Neural cell (in vitro differentiated cells): ENCODE data around the gene RNF25.

Experiments
- CTCF ChIP-seq: fragments of 450-650 bp; IDR thresholded peaks from 2 replicates; pipeline ENCODE4 v1.5.1; 2014; ENCODE audit warnings: antibody characterized with exemption, mild to moderate bottlenecking, moderate library complexity; ENCODE audit not compliant: poor library complexity, severe bottlenecking
- EP300 ChIP-seq: fragments of 450-650 bp; conservative IDR thresholded peaks from 2 replicates; pipeline ENCODE4 v1.6.1; 2014; ENCODE audit warnings: antibody characterized with exemption, mild to moderate bottlenecking, moderate library complexity; ENCODE audit not compliant: poor library complexity, severe bottlenecking
- EZH2 ChIP-seq: fragments of 200-600, 300-800 bp; shearing (Covaris generic), sonication (generic); IDR thresholded peaks from 2 replicates; pipeline ENCODE4 v1.6.1; 2014; ENCODE audit warnings: antibody characterized with exemption, low read length, borderline replicate concordance, mild to moderate bottlenecking; ENCODE audit not compliant: insufficient read depth, poor library complexity, severe bottlenecking
- MXI1 ChIP-seq: fragments of 450-650 bp; conservative IDR thresholded peaks from 2 replicates; pipeline ENCODE4 v1.6.1; 2014; ENCODE audit warnings: antibody characterized with exemption, mild to moderate bottlenecking; ENCODE audit not compliant: poor library complexity, severe bottlenecking
- POLR2AphosphoS5 ChIP-seq: IDR thresholded peaks from 2 replicates; pipeline ENCODE4 v1.6.1; 2012
- REST ChIP-seq: IDR thresholded peaks from 2 replicates; pipeline ENCODE4 v1.6.1; 2012; ENCODE audit warnings: borderline replicate concordance
- TAF1 ChIP-seq: IDR thresholded peaks from 2 replicates; pipeline ENCODE4 v1.6.1; 2012; ENCODE audit warnings: low read depth

- TF ChIP-seq EZH2 (no peak), TAF1 (no peak), POLR2AphosphoS5 (peak; percentile 76), CTCF (peak; percentile 98), REST (no peak), EP300 (peak; percentile 58), MXI1 (peak; percentile 97)
Measured at GRCh38 chr2:218710687-218711549, 39.1 kb upstream of the RNF25 start, which contains the start of gene TTLL4.
